HUDEP-2 (cell line): ENCODE data around the gene ZNF618.

ENCODE experiments used
- DNase-seq, 76 experiments: peaks; one replicate each; lab custom pipeline; 2025; ENCODE audit not compliant: unreplicated experiment in 76 of 76; lab: John Stamatoyannopoulos, UW

Gene ZNF618

GRCh38 chr9:113998525-113999255, 122.6 kb downstream of the ZNF618 start:
- no peak for DNase-seq

- no peak for DNase-seq
These were observed 123.3 kb downstream of the ZNF618 start for GRCh38 chr9:113999256-114000062.

- DNase-seq = no peak
These were observed 124.0 kb downstream of the ZNF618 start for GRCh38 chr9:114000063-114000454.

- no peak for DNase-seq
These were observed 124.7 kb downstream of the ZNF618 start for GRCh38 chr9:114000671-114001409.

GRCh38 chr9:114001410-114001685, 125.2 kb downstream of the ZNF618 start:
- DNase-seq = no peak

GRCh38 chr9:114001794-114002261, 125.7 kb downstream of the ZNF618 start:
- DNase-seq = no peak

GRCh38 chr9:114002271-114002985, 126.3 kb downstream of the ZNF618 start:
- DNase-seq = no peak

- no peak for DNase-seq
These were observed 126.9 kb downstream of the ZNF618 start for GRCh38 chr9:114002986-114003350.

- no peak for DNase-seq
These were observed 127.2 kb downstream of the ZNF618 start for GRCh38 chr9:114003351-114003750.

- DNase-seq = no peak
These were observed 127.6 kb downstream of the ZNF618 start for GRCh38 chr9:114003758-114004157.

GRCh38 chr9:114004221-114004716, 128.2 kb downstream of the ZNF618 start:
- DNase-seq = no peak

GRCh38 chr9:114005371-114006154, 129.5 kb downstream of the ZNF618 start:
- DNase-seq = no peak

- no peak for DNase-seq
These were observed 130.0 kb downstream of the ZNF618 start for GRCh38 chr9:114006155-114006550.

- no peak for DNase-seq
These were observed 131.0 kb downstream of the ZNF618 start for GRCh38 chr9:114006931-114007691.

- no peak for DNase-seq
These were observed 132.0 kb downstream of the ZNF618 start for GRCh38 chr9:114007991-114008666.

GRCh38 chr9:114008667-114009410, 132.7 kb downstream of the ZNF618 start:
- DNase-seq = no peak

GRCh38 chr9:114011313-114011712, 135.2 kb downstream of the ZNF618 start:
- DNase-seq = no peak

GRCh38 chr9:114012126-114012525, 136.0 kb downstream of the ZNF618 start:
- no peak for DNase-seq
